CD14-positive monocyte (primary cell): ENCODE data around the gene NDRG3. TPM values are rescaled to one million over a fixed set of nuclear protein-coding genes. Genes with fewer than 3 reads are reported as not detected.

Source experiments
- DNase-seq, 3 donors: peaks; one replicate each; pipeline ENCODE4 v3.0.0-alpha.2; 2011 to 2022
- H2AFZ ChIP-seq: 2 replicates; pipeline ENCODE4 v1.6.0; 2012; ENCODE audit warnings: mild to moderate bottlenecking, low read depth, low read length, inconsistent platforms; ENCODE audit not compliant: insufficient read depth, poor library complexity, severe bottlenecking
- H3K27ac ChIP-seq, 2 donors: 1 replicate in 1 of 2; 2 replicates in 1 of 2; pipeline ENCODE4 v1.5.1; 2012 to 2013; ENCODE audit warnings: low read length in 2 of 2, control low read depth in 1 of 2, inconsistent platforms in 1 of 2, low read depth in 1 of 2, mild to moderate bottlenecking in 1 of 2
- H3K27me3 ChIP-seq, 2 donors: one replicate each; pipeline versions ENCODE4 v1.6.0 to v1.6.1; 2011 to 2013; ENCODE audit warnings: low read length in 2 of 2; ENCODE audit not compliant: control insufficient read depth in 2 of 2, insufficient read depth in 2 of 2
- H3K36me3 ChIP-seq, 2 donors: replicated peaks in 1 of 2; 1 replicate in 1 of 2; 2 replicates in 1 of 2; pipeline versions ENCODE4 v1.5.1 to v1.6.1; 2012 to 2013; ENCODE audit warnings: low read length in 2 of 2, control low read depth in 1 of 2, inconsistent platforms in 1 of 2, mild to moderate bottlenecking in 1 of 2; ENCODE audit not compliant: insufficient read depth in 2 of 2, control insufficient read depth in 1 of 2
- H3K4me1 ChIP-seq, 2 donors: 1 replicate in 1 of 2; 2 replicates in 1 of 2; pipeline versions ENCODE4 v1.5.1 to v1.6.1; 2012 to 2013; ENCODE audit warnings: low read length in 2 of 2, control low read depth in 1 of 2, inconsistent platforms in 1 of 2, mild to moderate bottlenecking in 1 of 2, moderate library complexity in 1 of 2; ENCODE audit not compliant: insufficient read depth in 2 of 2, control insufficient read depth in 1 of 2
- H3K4me2 ChIP-seq: replicated peaks from 2 replicates; pipeline ENCODE3; 2012; ENCODE audit warnings: low read length, moderate library complexity, mild to moderate bottlenecking; ENCODE audit not compliant: poor library complexity, severe bottlenecking; ENCODE audit errors: extremely low read depth
- H3K4me3 ChIP-seq, 3 experiments: fragments of 200-600 bp in 1 of 3; sonication (generic) in 1 of 3; replicated peaks in 1 of 3; 1 replicate in 2 of 3; 2 replicates in 1 of 3; pipeline ENCODE4 v1.5.1; 2011 to 2013; ENCODE audit warnings: low read length in 3 of 3, mild to moderate bottlenecking in 3 of 3, control low read depth in 2 of 3, low read depth in 2 of 3, inconsistent platforms in 1 of 3, moderate library complexity in 1 of 3
- H3K79me2 ChIP-seq: 2 replicates; pipeline ENCODE4 v1.6.0; 2012; ENCODE audit warnings: mild to moderate bottlenecking, control low read depth, inconsistent platforms, low read length, moderate library complexity; ENCODE audit not compliant: insufficient read depth
- H3K9ac ChIP-seq: 2 replicates; pipeline ENCODE4 v1.6.0; 2017; ENCODE audit warnings: low read length, mild to moderate bottlenecking; ENCODE audit not compliant: insufficient read depth, poor library complexity, severe bottlenecking
- H3K9me3 ChIP-seq, 2 donors: replicated peaks in 1 of 2; 1 replicate in 1 of 2; 2 replicates in 1 of 2; pipeline versions ENCODE4 v1.5.1 to v1.6.1; 2012 to 2013; ENCODE audit warnings: low read length in 2 of 2, control low read depth in 1 of 2; ENCODE audit not compliant: control insufficient read depth in 1 of 2, insufficient read depth in 1 of 2
- H4K20me1 ChIP-seq: 2 replicates; pipeline ENCODE4 v1.6.0; 2012; ENCODE audit warnings: mild to moderate bottlenecking, low read length, control low read depth, moderate library complexity; ENCODE audit not compliant: insufficient read depth
- H3K27ac Mint-ChIP-seq, 7 donors: one replicate each; pipeline ENCODE4 v1.8.0; 2020; ENCODE audit warnings: mild to moderate bottlenecking in 7 of 7, mixed read lengths in 7 of 7, moderate library complexity in 6 of 7, inconsistent platforms in 2 of 7
- H3K27me3 Mint-ChIP-seq, 3 donors: one replicate each; pipeline ENCODE4 v1.8.0; 2021 to 2022; ENCODE audit warnings: low read depth in 3 of 3, mild to moderate bottlenecking in 3 of 3, mixed read lengths in 3 of 3, moderate library complexity in 3 of 3, inconsistent platforms in 1 of 3
- H3K36me3 Mint-ChIP-seq, 2 donors: one replicate each; pipeline ENCODE4 v1.8.0; 2020; ENCODE audit warnings: mixed read lengths in 2 of 2, inconsistent platforms in 1 of 2, mild to moderate bottlenecking in 1 of 2
- H3K4me1 Mint-ChIP-seq: one replicate; pipeline ENCODE4 v1.8.0; 2020; ENCODE audit warnings: mild to moderate bottlenecking, mixed read lengths
- H3K4me3 Mint-ChIP-seq, 2 donors: one replicate each; pipeline ENCODE4 v1.8.0; 2020; ENCODE audit warnings: mild to moderate bottlenecking in 2 of 2, mixed read lengths in 2 of 2, moderate library complexity in 1 of 2
- H3K9me3 Mint-ChIP-seq, 7 donors: one replicate each; pipeline ENCODE4 v1.8.0; 2020 to 2022; ENCODE audit warnings: mixed read lengths in 7 of 7, mild to moderate bottlenecking in 6 of 7, moderate library complexity in 6 of 7, inconsistent platforms in 2 of 7
- WGBS: methylation state at CpG from one replicate; pipeline ENCODE4 v1.1.5; 2013; ENCODE audit warnings: missing lambda C conversion rate; ENCODE audit not compliant: insufficient coverage; 5-methylcytosine and 5-hydroxymethylcytosine counted together
- intact Hi-C, 2 donors: fragments of 100-400 bp; cut with micrococcal nuclease; formaldehyde crosslinking; loops; one replicate each; pipeline versions ENCODE4 v1.15.0 to v1.15.1; 2023
- polyA plus RNA-seq, 3 donors: library from polyadenylated mRNA; depleted of rRNA in 1 of 3; unstranded in 2 of 3; stranded (reverse) in 1 of 3; fragments of 300-500 nt in 2 of 3; fragments of >200 nt in 1 of 3; fragmentation: Illumina TruSeq in 2 of 3; gene quantifications; 1 replicate in 2 of 3; 2 replicates in 1 of 3; pipeline ENCODE4 v1.2.3, GENCODE V29; 2012 to 2021
- TF ChIP-seq, protein P1 (sequence below): fragments of 200-600 bp; IDR thresholded peaks from one replicate; pipeline ENCODE4 v1.8.0; 2022; ENCODE audit warnings: antibody characterized with exemption, mild to moderate bottlenecking

Gene NDRG3
- polyA plus RNA-seq, 3 donors, result 16.0 to 23.2 (median 21.7) TPM

DNA sequence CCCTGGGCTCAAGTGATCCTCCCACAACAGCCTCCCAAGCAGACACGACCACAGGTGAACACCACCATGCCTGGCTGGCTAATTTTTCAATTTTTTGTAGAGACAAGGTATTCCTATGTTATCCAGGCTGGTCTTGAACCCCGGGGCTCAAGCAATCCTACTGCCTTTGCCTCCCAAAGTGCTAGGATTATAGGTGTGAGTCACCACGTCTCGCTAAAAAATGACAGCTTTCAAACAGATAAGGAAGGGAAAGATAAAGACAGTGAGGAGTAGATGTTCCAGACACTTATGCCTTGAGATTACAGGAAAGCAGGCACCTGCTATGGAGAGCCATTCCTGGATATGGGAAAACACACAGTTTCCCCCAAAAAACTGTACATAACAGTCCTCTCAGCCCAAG is 58.9 kb downstream of the NDRG3 start:
- Histone ChIP-seq H2AFZ (no peak overlapping the region), H3K36me3 (peaks cover 2 to 35% of the 10 kb centered on the region in 2 donors), H3K4me1 (no peaks in the 10 kb centered on the region), H3K79me2 (no peaks in the 10 kb centered on the region), H3K9me3 (no peaks in the 10 kb centered on the region), H3K4me2 (no peak overlapping the region), H3K27me3 (no peaks in the 10 kb centered on the region), H4K20me1 (no peaks in the 10 kb centered on the region), H3K27ac (no peak overlapping the region), H3K4me3 (no peak overlapping the region), H3K9ac (no peak overlapping the region)
- Mint-ChIP-seq H3K4me3 (no peak overlapping the region), H3K27ac (no peak overlapping the region), H3K27me3 (no peaks in the 10 kb centered on the region), H3K9me3 (no peaks in the 10 kb centered on the region), H3K4me1 (no peaks in the 10 kb centered on the region), H3K36me3 (peaks cover 18 to 31% of the 10 kb centered on the region in 2 donors)
- TF ChIP-seq, protein P1, sequence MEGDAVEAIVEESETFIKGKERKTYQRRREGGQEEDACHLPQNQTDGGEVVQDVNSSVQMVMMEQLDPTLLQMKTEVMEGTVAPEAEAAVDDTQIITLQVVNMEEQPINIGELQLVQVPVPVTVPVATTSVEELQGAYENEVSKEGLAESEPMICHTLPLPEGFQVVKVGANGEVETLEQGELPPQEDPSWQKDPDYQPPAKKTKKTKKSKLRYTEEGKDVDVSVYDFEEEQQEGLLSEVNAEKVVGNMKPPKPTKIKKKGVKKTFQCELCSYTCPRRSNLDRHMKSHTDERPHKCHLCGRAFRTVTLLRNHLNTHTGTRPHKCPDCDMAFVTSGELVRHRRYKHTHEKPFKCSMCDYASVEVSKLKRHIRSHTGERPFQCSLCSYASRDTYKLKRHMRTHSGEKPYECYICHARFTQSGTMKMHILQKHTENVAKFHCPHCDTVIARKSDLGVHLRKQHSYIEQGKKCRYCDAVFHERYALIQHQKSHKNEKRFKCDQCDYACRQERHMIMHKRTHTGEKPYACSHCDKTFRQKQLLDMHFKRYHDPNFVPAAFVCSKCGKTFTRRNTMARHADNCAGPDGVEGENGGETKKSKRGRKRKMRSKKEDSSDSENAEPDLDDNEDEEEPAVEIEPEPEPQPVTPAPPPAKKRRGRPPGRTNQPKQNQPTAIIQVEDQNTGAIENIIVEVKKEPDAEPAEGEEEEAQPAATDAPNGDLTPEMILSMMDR, result no peak
- intact Hi-C loops, result no loop called here
- no peak for DNase-seq
- WGBS, result 83% methylated on average over 1 of the region's 4 CpGs

- no CpG with 5 or more reads among the region's 2 CpGs for WGBS
- DNase-seq, result no peak
- Mint-ChIP-seq H3K4me3 (no peak overlapping the region), H3K9me3 (no peaks in the 10 kb centered on the region), H3K27ac (no peak overlapping the region), H3K36me3 (peaks cover 18 to 33% of the 10 kb centered on the region in 2 donors), H3K27me3 (no peaks in the 10 kb centered on the region), H3K4me1 (no peaks in the 10 kb centered on the region)
- H3K9me3 ChIP-seq, result no peaks in the 10 kb centered on the region
- no peaks in the 10 kb centered on the region for H3K79me2 ChIP-seq
- H4K20me1 ChIP-seq, result no peaks in the 10 kb centered on the region
- H3K9ac ChIP-seq, result no peak overlapping the region
- no peaks in the 10 kb centered on the region for H3K4me1 ChIP-seq
- H3K27ac ChIP-seq, result no peak overlapping the region
- TF ChIP-seq, protein P1, result no peak
- intact Hi-C loops, result no loop called here
- H3K4me2 ChIP-seq, result no peak overlapping the region
- H3K27me3 ChIP-seq, result no peaks in the 10 kb centered on the region
- H2AFZ ChIP-seq, result no peak overlapping the region
- H3K36me3 ChIP-seq, result peaks cover 2 to 35% of the 10 kb centered on the region in 2 donors
- H3K4me3 ChIP-seq, result no peak overlapping the region
Measured at GRCh38 chr20:36686504-36686903, 59.4 kb downstream of the NDRG3 start.
